H9 (cell line): ENCODE measurements around the gene AMELX. TPM values are rescaled to one million over a fixed set of nuclear protein-coding genes. Genes with fewer than 3 reads are reported as not detected.

Experiments
- DNase-seq: peaks from one replicate; pipeline ENCODE4 v3.0.0-alpha.2; 2017
- H2AFZ ChIP-seq: one replicate; pipeline ENCODE4 v1.6.1; 2013; ENCODE audit warnings: mild to moderate bottlenecking, low read length, control low read depth, moderate library complexity
- H2AK5ac ChIP-seq: 2 replicates; pipeline ENCODE4 v1.6.1; 2013; ENCODE audit warnings: low read length, control low read depth, mixed read lengths; ENCODE audit not compliant: insufficient read length
- H2BK120ac ChIP-seq: one replicate; pipeline ENCODE4 v1.6.1; 2013; ENCODE audit warnings: low read depth, mild to moderate bottlenecking, low read length, control low read depth, inconsistent platforms; ENCODE audit not compliant: poor library complexity, severe bottlenecking
- H2BK12ac ChIP-seq: 2 replicates; pipeline ENCODE4 v1.6.1; 2013; ENCODE audit warnings: low read length, control low read depth, mixed read lengths, low read depth; ENCODE audit not compliant: insufficient read length
- H2BK15ac ChIP-seq: 2 replicates; pipeline ENCODE4 v1.6.1; 2013; ENCODE audit warnings: low read depth, low read length, control low read depth
- H2BK20ac ChIP-seq: one replicate; pipeline ENCODE4 v1.6.1; 2013; ENCODE audit warnings: low read depth, mild to moderate bottlenecking, low read length, control low read depth, inconsistent platforms; ENCODE audit not compliant: poor library complexity, severe bottlenecking
- H2BK5ac ChIP-seq: 2 replicates; pipeline ENCODE4 v1.6.1; 2013; ENCODE audit warnings: low read length, control low read depth, mixed read lengths; ENCODE audit not compliant: insufficient read length
- H3K14ac ChIP-seq: 2 replicates; pipeline ENCODE4 v1.6.1; 2013; ENCODE audit warnings: low read length, control low read depth; ENCODE audit not compliant: insufficient read depth
- H3K18ac ChIP-seq: 2 replicates; pipeline ENCODE4 v1.6.1; 2013; ENCODE audit warnings: low read depth, mild to moderate bottlenecking, mixed read lengths, low read length, control low read depth; ENCODE audit not compliant: insufficient read length
- H3K23ac ChIP-seq: 2 replicates; pipeline ENCODE4 v1.6.1; 2013; ENCODE audit warnings: low read length, control low read depth, mixed read lengths, low read depth; ENCODE audit not compliant: insufficient read length
- H3K23me2 ChIP-seq: 2 replicates; pipeline ENCODE4 v1.6.1; 2013; ENCODE audit warnings: low read depth, mild to moderate bottlenecking, mixed read lengths, low read length, control low read depth; ENCODE audit not compliant: insufficient read length, poor library complexity, severe bottlenecking
- H3K27ac ChIP-seq: 2 replicates; pipeline ENCODE4 v1.5.1; 2013; ENCODE audit warnings: low read length, control low read depth, mixed read lengths, low read depth; ENCODE audit not compliant: insufficient read length
- H3K27me3 ChIP-seq: 2 replicates; pipeline ENCODE4 v1.6.1; 2013; ENCODE audit warnings: low read length, control low read depth, inconsistent platforms; ENCODE audit not compliant: insufficient read depth
- H3K4ac ChIP-seq: 2 replicates; pipeline ENCODE4 v1.6.1; 2013; ENCODE audit warnings: low read depth, mild to moderate bottlenecking, control low read depth, inconsistent platforms, low read length, moderate library complexity
- H3K4me1 ChIP-seq: 2 replicates; pipeline ENCODE4 v1.6.1; 2013; ENCODE audit warnings: low read length, control low read depth, inconsistent platforms; ENCODE audit not compliant: insufficient read depth
- H3K4me2 ChIP-seq: 2 replicates; pipeline ENCODE4 v1.6.1; 2013; ENCODE audit warnings: low read length, control low read depth, mixed read lengths; ENCODE audit not compliant: insufficient read length, insufficient read depth
- H3K56ac ChIP-seq: 2 replicates; pipeline ENCODE4 v1.6.1; 2013; ENCODE audit warnings: low read depth, mild to moderate bottlenecking, mixed read lengths, low read length, control low read depth; ENCODE audit not compliant: insufficient read length
- H3K79me1 ChIP-seq: 2 replicates; pipeline ENCODE4 v1.6.1; 2013; ENCODE audit warnings: low read depth, mild to moderate bottlenecking, moderate library complexity, low read length, control low read depth, inconsistent platforms; ENCODE audit not compliant: insufficient read depth, poor library complexity, severe bottlenecking
- H3K79me2 ChIP-seq: 2 replicates; pipeline ENCODE4 v1.6.1; 2013; ENCODE audit warnings: low read length, control low read depth, inconsistent platforms; ENCODE audit not compliant: insufficient read depth
- H3K9ac ChIP-seq: 2 replicates; pipeline ENCODE4 v1.6.1; 2013; ENCODE audit warnings: low read length, control low read depth, mixed read lengths; ENCODE audit not compliant: insufficient read length; ENCODE audit errors: extremely low read depth
- H3K9me3 ChIP-seq: one replicate; pipeline ENCODE4 v1.6.1; 2013; ENCODE audit warnings: low read depth, low read length, inconsistent platforms; ENCODE audit not compliant: control insufficient read depth
- H3T11ph ChIP-seq: one replicate; pipeline ENCODE4 v1.6.1; 2013; ENCODE audit warnings: mild to moderate bottlenecking, low read length, control low read depth, inconsistent platforms
- H4K20me1 ChIP-seq: one replicate; pipeline ENCODE4 v1.6.1; 2013; ENCODE audit not compliant: control insufficient read depth, insufficient read length, insufficient read depth
- H4K5ac ChIP-seq: 2 replicates; pipeline ENCODE4 v1.6.1; 2013; ENCODE audit warnings: low read depth, mild to moderate bottlenecking, mixed read lengths, low read length, control low read depth; ENCODE audit not compliant: insufficient read length
- H4K8ac ChIP-seq: replicated peaks from 2 replicates; pipeline ENCODE4 v1.6.1; 2013; ENCODE audit warnings: low read length, control low read depth, mixed read lengths, low read depth; ENCODE audit not compliant: insufficient read length
- H4K91ac ChIP-seq: 2 replicates; pipeline ENCODE4 v1.6.1; 2013; ENCODE audit warnings: low read depth, mild to moderate bottlenecking, moderate library complexity, mixed read lengths, low read length, control low read depth; ENCODE audit not compliant: insufficient read length
- H3K27ac Mint-ChIP-seq, 3 experiments: 2 replicates in 2 of 3; 3 replicates in 1 of 3; pipeline ENCODE4 v1.8.0; 2020 to 2021; ENCODE audit warnings: mixed read lengths in 3 of 3, mild to moderate bottlenecking in 1 of 3, moderate library complexity in 1 of 3
- H3K27me3 Mint-ChIP-seq: 2 replicates; pipeline ENCODE4 v1.8.0; 2021; ENCODE audit warnings: low read depth, mild to moderate bottlenecking, moderate library complexity, mixed read lengths
- H3K36me3 Mint-ChIP-seq, 3 experiments: 2 replicates in 2 of 3; 3 replicates in 1 of 3; pipeline ENCODE4 v1.8.0; 2020 to 2021; ENCODE audit warnings: low read depth in 3 of 3, mixed read lengths in 3 of 3; ENCODE audit not compliant: insufficient read depth in 1 of 3
- H3K4me1 Mint-ChIP-seq, 2 experiments: 2 replicates each; pipeline ENCODE4 v1.8.0; 2020; ENCODE audit warnings: mixed read lengths in 2 of 2
- H3K4me3 Mint-ChIP-seq, 2 experiments: 2 replicates in 1 of 2; 3 replicates in 1 of 2; pipeline ENCODE4 v1.8.0; 2020 to 2021; ENCODE audit warnings: mild to moderate bottlenecking in 2 of 2, mixed read lengths in 2 of 2, moderate library complexity in 1 of 2
- H3K9me3 Mint-ChIP-seq, 2 experiments: 2 replicates in 1 of 2; 3 replicates in 1 of 2; pipeline ENCODE4 v1.8.0; 2020; ENCODE audit warnings: mild to moderate bottlenecking in 2 of 2, mixed read lengths in 2 of 2, moderate library complexity in 1 of 2
- CTCF ChIP-seq: fragments of 200-600 bp; sonication (generic); conservative IDR thresholded peaks from 3 replicates; pipeline ENCODE4 v1.8.0; 2021; ENCODE audit warnings: antibody characterized with exemption, mild to moderate bottlenecking
- WGBS: extraction: QIAGEN DNeasy Blood & Tissue Kit; methylation state at CpG from one replicate; pipeline ENCODE4 v1.1.7; 2013; ENCODE audit warnings: missing lambda C conversion rate, low lambda C conversion rate, mixed read lengths; ENCODE audit not compliant: insufficient read length; ENCODE audit errors: extremely low coverage; 5-methylcytosine and 5-hydroxymethylcytosine counted together
- total RNA-seq: library from RNA; stranded (reverse); gene quantifications from 2 replicates; pipeline ENCODE4 v1.2.1, GENCODE V29; 2021

The AMELX gene
- total RNA-seq, 1 experiment from 2014 or later, result not detected

- H4K8ac ChIP-seq, result no peak overlapping the region
- Mint-ChIP-seq H3K36me3 (no peaks in the 10 kb centered on the region), H3K27me3 (no peaks in the 10 kb centered on the region), H3K4me3 (no peak overlapping the region), H3K27ac (no peak overlapping the region), H3K9me3 (peaks cover 41 to 46% of the 10 kb centered on the region in 2 experiments), H3K4me1 (no peaks in the 10 kb centered on the region; a peak in 1 of 4 replicates)
- H2AFZ ChIP-seq, result no peak overlapping the region
- H4K5ac ChIP-seq, result no peak overlapping the region
- no peaks in the 10 kb centered on the region for H3K9me3 ChIP-seq
- H4K20me1 ChIP-seq, result no peaks in the 10 kb centered on the region
- no peak overlapping the region for H3K23ac ChIP-seq
- H3K23me2 ChIP-seq, result no peaks in the 10 kb centered on the region
- H3K18ac ChIP-seq, result no peak overlapping the region
- no peak overlapping the region for H4K91ac ChIP-seq
- TF ChIP-seq CTCF, result no peak
- H3K27ac ChIP-seq, result no peak overlapping the region
- no peaks in the 10 kb centered on the region for H3K79me1 ChIP-seq
- no peak overlapping the region for H2BK5ac ChIP-seq
- no peak overlapping the region for H2BK12ac ChIP-seq
- H3K56ac ChIP-seq, result no peak overlapping the region
- WGBS, result no CpG with 5 or more reads among the region's 2 CpGs
- no peak overlapping the region for H3K9ac ChIP-seq
- no peaks in the 10 kb centered on the region for H3K27me3 ChIP-seq
- no peak overlapping the region for H2AK5ac ChIP-seq
- no peak overlapping the region for H2BK20ac ChIP-seq
- no peak overlapping the region for H3K4me2 ChIP-seq
- H3K4me1 ChIP-seq, result no peaks in the 10 kb centered on the region
- no peak for DNase-seq
- no peak overlapping the region for H3T11ph ChIP-seq
- no peak overlapping the region for H3K4ac ChIP-seq
- no peak overlapping the region for H2BK120ac ChIP-seq
- H2BK15ac ChIP-seq, result no peak overlapping the region
- H3K14ac ChIP-seq, result no peak overlapping the region
- H3K79me2 ChIP-seq, result no peaks in the 10 kb centered on the region
Observed at GRCh38 chrX:11282043-11282442, 11.2 kb upstream of the AMELX start.
